ENCODE data around the gene CUBN. TPM values are rescaled to one million over a fixed set of nuclear protein-coding genes. Genes with fewer than 3 reads are reported as not detected.

Gene CUBN
- total RNA-seq, 2 donors from 2014 or later = 2.6 to 3.6 TPM

GRCh38 chr10:17153321-17153720 is 23.7 kb upstream of the CUBN start:
- Histone ChIP-seq H3K9me3 (no peaks in the 10 kb centered on the region), H3K27ac (no peak overlapping the region), H3K36me3 (replicated peaks in 1 of 2; ENCODE audit: insufficient read depth in 1 of 2, low read depth in 2 of 2) (no peaks in the 10 kb centered on the region), H3K4me3 (no peak overlapping the region), H3K27me3 (no peaks in the 10 kb centered on the region), H3K4me1 (no peaks in the 10 kb centered on the region)
- 90 to 91% methylated on average over 5 of the region's 5 CpGs for WGBS, 2 donors
- ATAC-seq (no peak), DNase-seq (no peak)
- no peak for TF ChIP-seq POLR2A (IDR thresholded peaks at IDR 0.05)
- TF ChIP-seq CTCF (IDR thresholded peaks at IDR 0.05) = no peak
- intact Hi-C loops (cut with DNase I) = no loop called here

GRCh38 chr10:17151716-17152115 is 22.1 kb upstream of the CUBN start:
- intact Hi-C loops (cut with DNase I) = no loop called here
- Histone ChIP-seq H3K27me3 (no peaks in the 10 kb centered on the region), H3K27ac (no peak overlapping the region), H3K4me1 (no peaks in the 10 kb centered on the region), H3K9me3 (no peaks in the 10 kb centered on the region), H3K36me3 (replicated peaks in 1 of 2; ENCODE audit: insufficient read depth in 1 of 2, low read depth in 2 of 2) (no peaks in the 10 kb centered on the region), H3K4me3 (no peak overlapping the region)
- no peak for ATAC-seq
- no peak for DNase-seq
- no peak for TF ChIP-seq CTCF (IDR thresholded peaks at IDR 0.05)
- no peak for TF ChIP-seq POLR2A (IDR thresholded peaks at IDR 0.05)
- 84 to 93% methylated on average over 1 of the region's 1 CpG for WGBS, 2 donors

GRCh38 chr10:17147884-17148489 is 18.4 kb upstream of the CUBN start:
- whole genome bisulfite sequencing, 2 donors = 90 to 91% methylated on average over 5 of the region's 5 CpGs
- no peaks in the 10 kb centered on the region for H3K9me3 ChIP-seq
- intact Hi-C loops (cut with DNase I) = no loop called here

GRCh38 chr10:17146892-17147291 is 17.3 kb upstream of the CUBN start:
- ATAC-seq (no peak), DNase-seq (no peak)
- TF ChIP-seq CTCF (IDR thresholded peaks at IDR 0.05) (no peak), POLR2A (IDR thresholded peaks at IDR 0.05) (no peak)
- intact Hi-C loops (cut with DNase I) = no loop called here
- H3K9me3 ChIP-seq = no peaks in the 10 kb centered on the region
- H3K4me1 ChIP-seq = no peaks in the 10 kb centered on the region
- no peak overlapping the region for H3K4me3 ChIP-seq
- no peak overlapping the region for H3K27ac ChIP-seq
- no peaks in the 10 kb centered on the region for H3K36me3 ChIP-seq (replicated peaks in 1 of 2; ENCODE audit: insufficient read depth in 1 of 2, low read depth in 2 of 2)
- H3K27me3 ChIP-seq = no peaks in the 10 kb centered on the region
- 94 to 98% methylated on average over 3 of the region's 3 CpGs for WGBS, 2 donors

More at GRCh38 chr10:17147884-17148489, 18.4 kb upstream of the CUBN start:
- no peak for ATAC-seq
- no peaks in the 10 kb centered on the region for H3K27me3 ChIP-seq
- no peak for TF ChIP-seq POLR2A (IDR thresholded peaks at IDR 0.05)
- TF ChIP-seq CTCF (IDR thresholded peaks at IDR 0.05) = no peak
- DNase-seq = no peak
- no peaks in the 10 kb centered on the region for H3K36me3 ChIP-seq (replicated peaks in 1 of 2; ENCODE audit: insufficient read depth in 1 of 2, low read depth in 2 of 2)
- H3K27ac ChIP-seq = no peak overlapping the region
- H3K4me3 ChIP-seq = no peak overlapping the region
- no peaks in the 10 kb centered on the region for H3K4me1 ChIP-seq

GRCh38 chr10:17145239-17145638 is 15.6 kb upstream of the CUBN start:
- H3K9me3 ChIP-seq = no peaks in the 10 kb centered on the region
- H3K4me1 ChIP-seq = no peaks in the 10 kb centered on the region
- WGBS, 2 donors = 93 to 100% methylated on average over 1 of the region's 1 CpG
- no peak overlapping the region for H3K27ac ChIP-seq
- DNase-seq = no peak
- no peak for TF ChIP-seq POLR2A (IDR thresholded peaks at IDR 0.05)
- no peak for TF ChIP-seq CTCF (IDR thresholded peaks at IDR 0.05)
- no peaks in the 10 kb centered on the region for H3K27me3 ChIP-seq
- intact Hi-C loops (cut with DNase I) = no loop called here
- H3K36me3 ChIP-seq (replicated peaks in 1 of 2; ENCODE audit: insufficient read depth in 1 of 2, low read depth in 2 of 2) = no peaks in the 10 kb centered on the region
- H3K4me3 ChIP-seq = no peak overlapping the region
- no peak for ATAC-seq
